ENCODE data around the gene RBM43.

The RBM43 gene

DNA sequence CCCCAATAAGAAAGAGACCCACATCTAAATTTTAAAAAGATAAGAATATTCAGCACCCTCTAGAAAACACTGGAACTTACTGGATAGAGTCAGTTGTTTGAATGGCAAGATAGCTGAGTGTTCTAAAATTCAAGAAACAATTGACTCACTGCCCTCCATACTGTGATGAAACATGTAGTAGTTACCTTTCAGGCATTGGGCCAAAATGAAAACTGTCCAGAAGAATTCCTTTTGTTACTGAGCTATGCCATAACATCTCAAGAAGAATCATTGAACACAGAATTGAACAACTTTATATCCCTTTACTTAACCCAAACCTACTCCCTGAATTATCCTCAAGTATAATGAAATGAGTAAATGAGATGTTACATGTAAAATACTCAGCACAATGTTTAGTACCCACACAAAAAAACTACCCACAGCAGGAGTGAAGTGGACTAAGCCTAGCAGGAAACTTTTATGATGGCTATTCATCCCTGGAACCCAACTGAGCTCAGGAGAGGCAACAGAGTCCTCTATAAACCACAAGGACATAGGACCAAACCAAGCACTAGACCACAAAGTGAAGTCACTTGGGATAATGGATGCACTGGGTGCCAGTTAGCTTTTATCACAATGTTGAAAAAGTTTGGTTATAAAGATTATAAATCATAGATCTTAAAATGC is 32.7 kb downstream of the RBM43 start:
- TF ChIP-seq, protein P1, sequence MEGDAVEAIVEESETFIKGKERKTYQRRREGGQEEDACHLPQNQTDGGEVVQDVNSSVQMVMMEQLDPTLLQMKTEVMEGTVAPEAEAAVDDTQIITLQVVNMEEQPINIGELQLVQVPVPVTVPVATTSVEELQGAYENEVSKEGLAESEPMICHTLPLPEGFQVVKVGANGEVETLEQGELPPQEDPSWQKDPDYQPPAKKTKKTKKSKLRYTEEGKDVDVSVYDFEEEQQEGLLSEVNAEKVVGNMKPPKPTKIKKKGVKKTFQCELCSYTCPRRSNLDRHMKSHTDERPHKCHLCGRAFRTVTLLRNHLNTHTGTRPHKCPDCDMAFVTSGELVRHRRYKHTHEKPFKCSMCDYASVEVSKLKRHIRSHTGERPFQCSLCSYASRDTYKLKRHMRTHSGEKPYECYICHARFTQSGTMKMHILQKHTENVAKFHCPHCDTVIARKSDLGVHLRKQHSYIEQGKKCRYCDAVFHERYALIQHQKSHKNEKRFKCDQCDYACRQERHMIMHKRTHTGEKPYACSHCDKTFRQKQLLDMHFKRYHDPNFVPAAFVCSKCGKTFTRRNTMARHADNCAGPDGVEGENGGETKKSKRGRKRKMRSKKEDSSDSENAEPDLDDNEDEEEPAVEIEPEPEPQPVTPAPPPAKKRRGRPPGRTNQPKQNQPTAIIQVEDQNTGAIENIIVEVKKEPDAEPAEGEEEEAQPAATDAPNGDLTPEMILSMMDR (IDR thresholded peaks at IDR 0.05; ENCODE audit: low read length, missing control alignments) = no peak
- H3K4me3 ChIP-seq (replicated peaks; ENCODE audit: low read depth, low read length) = no peak overlapping the region
- peak; percentile 21 for DNase-seq (ENCODE audit: low read depth)

DNA sequence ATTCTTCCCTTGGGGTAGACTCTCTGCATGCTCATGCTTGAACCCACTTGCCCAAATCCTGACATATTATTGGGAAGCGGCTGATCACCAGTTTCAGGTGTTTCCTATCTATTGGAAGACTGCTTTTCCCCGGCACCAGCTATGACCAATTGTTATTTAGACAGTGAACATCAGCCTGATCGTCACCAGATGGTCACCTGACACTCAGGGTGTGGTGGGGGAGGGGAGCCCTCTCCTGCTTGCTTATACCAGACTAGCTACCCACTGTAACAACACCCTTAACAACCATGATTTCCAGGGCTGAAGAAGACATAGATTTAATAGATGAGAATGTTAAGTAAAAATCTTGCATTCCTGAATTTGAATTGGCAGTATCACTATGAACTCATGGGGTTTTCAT is 44.3 kb downstream of the RBM43 start:
- TF ChIP-seq, protein P1 (IDR thresholded peaks at IDR 0.05; ENCODE audit: low read length, missing control alignments) = no peak
- DNase-seq (ENCODE audit: low read depth) = no peak
- no peak overlapping the region for H3K4me3 ChIP-seq (replicated peaks; ENCODE audit: low read depth, low read length)

DNA sequence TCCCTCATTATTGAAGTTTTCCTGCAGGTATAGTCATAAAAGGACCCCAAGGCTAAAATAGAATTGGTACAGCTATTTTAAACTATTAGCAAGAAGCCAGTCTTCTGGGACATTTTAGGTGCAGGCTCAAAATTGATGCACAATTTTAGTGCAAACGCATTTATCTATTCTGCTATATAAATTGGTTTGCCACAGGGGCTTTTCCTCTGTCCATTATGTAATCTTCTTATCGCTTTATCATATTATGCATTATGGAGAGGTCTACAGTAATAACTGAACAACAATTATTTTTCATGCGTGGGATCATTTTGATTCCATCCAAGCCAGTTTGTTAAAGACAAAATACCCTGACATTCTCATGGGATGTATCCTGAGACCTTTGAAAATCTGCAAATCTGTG is 54.6 kb downstream of the RBM43 start:
- TF ChIP-seq, protein P1 (IDR thresholded peaks at IDR 0.05; ENCODE audit: low read length, missing control alignments) = no peak
- no peak overlapping the region for H3K4me3 ChIP-seq (replicated peaks; ENCODE audit: low read depth, low read length)
- no peak for DNase-seq (ENCODE audit: low read depth)

DNA sequence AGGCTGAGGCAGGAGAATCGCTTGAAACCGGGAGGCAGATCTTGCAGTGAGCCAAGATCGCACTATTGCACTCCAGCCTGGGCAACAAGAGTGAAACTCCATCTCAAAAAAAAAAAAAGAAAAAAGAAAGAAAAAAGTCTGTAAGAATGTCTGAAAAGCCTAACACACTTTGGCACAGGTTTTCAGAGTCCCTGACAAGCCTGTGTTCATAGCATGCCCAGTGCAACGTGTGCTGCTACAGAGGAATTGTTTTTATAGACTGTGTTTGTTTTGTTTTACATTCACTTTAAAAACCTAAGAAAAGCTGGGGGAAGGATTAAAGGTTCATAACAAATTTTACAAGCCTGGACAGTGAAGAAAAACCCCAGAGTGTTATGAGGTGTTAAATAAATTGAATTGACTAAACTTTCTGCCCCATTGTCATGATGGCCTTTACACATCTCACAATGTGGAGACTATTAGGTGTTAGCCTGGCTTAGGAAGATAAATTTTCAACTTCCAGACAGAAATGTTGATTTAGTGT is 55.2 kb downstream of the RBM43 start:
- no peak overlapping the region for H3K4me3 ChIP-seq (replicated peaks; ENCODE audit: low read depth, low read length)
- DNase-seq (ENCODE audit: low read depth) = no peak
- TF ChIP-seq, protein P1 (IDR thresholded peaks at IDR 0.05; ENCODE audit: low read length, missing control alignments) = no peak

DNA sequence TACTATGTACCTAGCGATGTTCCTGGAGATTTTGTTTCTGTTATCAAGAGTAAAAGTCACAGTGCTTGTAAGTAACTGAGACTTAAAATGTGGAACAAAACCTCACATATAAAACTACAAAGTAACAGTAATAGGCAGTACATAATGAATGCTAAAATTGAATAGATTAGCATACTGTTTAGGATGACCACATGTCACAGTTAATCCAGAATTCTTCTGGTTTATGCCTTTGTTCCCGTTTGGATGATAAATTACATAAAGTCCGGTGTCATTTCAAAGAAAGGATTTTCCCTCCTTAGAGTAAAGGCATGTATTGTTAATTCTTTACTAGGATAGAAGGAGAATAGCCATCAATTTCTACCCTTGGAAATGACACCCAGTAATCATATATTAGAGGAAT is 56.1 kb downstream of the RBM43 start:
- TF ChIP-seq, protein P1 (IDR thresholded peaks at IDR 0.05; ENCODE audit: low read length, missing control alignments) = no peak
- no peak for DNase-seq (ENCODE audit: low read depth)
- H3K4me3 ChIP-seq (replicated peaks; ENCODE audit: low read depth, low read length) = no peak overlapping the region

DNA sequence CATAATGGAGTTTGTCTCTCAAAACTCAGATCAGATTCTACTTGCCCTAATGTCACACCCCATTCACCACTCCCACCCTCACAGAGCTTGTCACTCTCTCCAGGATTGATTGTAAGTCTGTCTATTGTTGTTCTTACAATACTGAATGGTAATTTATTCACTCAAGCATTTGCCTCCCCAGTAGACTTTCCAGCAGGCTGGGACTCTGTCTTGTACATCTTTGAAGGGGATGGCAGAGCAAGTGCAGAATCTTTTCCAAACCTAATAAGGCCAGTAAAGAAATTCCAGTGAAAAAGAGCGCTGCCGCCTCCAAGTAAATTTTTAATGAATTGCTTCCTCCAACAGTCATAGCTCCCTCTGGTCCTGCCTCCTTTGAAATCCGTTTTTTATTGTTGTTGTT is 56.9 kb downstream of the RBM43 start:
- TF ChIP-seq, protein P1 (IDR thresholded peaks at IDR 0.05; ENCODE audit: low read length, missing control alignments) = no peak
- no peak for DNase-seq (ENCODE audit: low read depth)
- no peak overlapping the region for H3K4me3 ChIP-seq (replicated peaks; ENCODE audit: low read depth, low read length)

DNA sequence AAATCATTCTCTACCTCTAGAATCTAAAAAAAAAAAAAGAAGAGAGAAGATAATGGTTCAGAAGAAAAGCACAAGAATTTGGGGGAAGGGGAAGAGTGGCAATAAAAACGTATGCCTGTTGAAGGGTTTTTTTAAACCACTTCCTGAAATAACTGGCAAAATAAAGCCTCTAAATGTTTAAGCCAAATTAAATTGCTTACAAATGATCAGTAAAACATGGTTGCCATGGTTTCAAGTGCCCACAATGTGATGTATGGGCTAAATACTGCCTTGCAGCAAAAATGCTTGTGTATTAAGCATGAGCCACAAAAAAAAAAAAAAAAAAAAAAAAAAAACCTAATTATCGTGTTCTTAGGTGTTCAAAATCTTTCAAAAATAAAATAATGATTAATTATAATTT is 60.8 kb downstream of the RBM43 start:
- H3K4me3 ChIP-seq (replicated peaks; ENCODE audit: low read depth, low read length) = no peak overlapping the region
- TF ChIP-seq, protein P1 (IDR thresholded peaks at IDR 0.05; ENCODE audit: low read length, missing control alignments) = no peak
- no peak for DNase-seq (ENCODE audit: low read depth)
